Measurements from ENCODE around the gene EPHA7. TPM values are rescaled to one million over a fixed set of nuclear protein-coding genes. Genes with fewer than 3 reads are reported as not detected.

EPHA7 gene
- total RNA-seq, 5 donors from 2014 or later (not counting 1 experiment from before 2014, with no cell fraction given) = 0.06 TPM; not detected in 4

DNA sequence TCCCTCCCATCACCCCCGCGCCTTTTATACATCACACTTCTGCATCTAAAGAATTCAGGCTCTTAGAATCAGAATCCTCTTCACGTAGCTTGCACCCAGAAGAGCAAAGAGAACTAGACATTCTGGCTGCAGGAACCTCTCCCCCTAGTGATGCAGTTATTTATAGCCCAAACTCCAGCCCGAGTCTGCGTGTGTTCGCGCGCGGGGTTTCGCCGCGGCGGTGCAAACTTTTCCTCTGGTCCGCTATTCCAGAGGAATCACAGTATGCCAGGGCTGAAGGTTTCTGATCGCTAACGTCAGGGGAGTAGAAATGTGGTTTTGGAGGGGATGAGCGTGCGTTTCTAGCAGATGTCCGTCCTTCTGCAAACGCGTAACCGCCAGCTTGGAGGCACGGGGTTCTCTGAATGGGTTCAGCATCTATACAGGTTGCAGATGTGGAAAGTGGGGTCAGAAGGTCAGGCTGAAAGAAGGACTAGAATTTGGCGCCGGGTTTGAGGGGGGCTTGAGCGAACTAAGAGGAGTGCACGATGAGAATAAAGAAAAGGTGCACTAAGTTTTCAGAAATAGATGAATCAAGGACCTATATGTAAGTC is 1.8 kb downstream of the EPHA7 start:
- no peak overlapping the region for H3K27ac ChIP-seq (ENCODE audit: low read length)
- peak overlapping the region in 2 of 3 donors; percentile 34 to 76 for H3K4me3 Mint-ChIP-seq
- H3K27me3 Mint-ChIP-seq = peaks cover 36 to 54% of the 10 kb centered on the region in 2 donors
- no peaks in the 10 kb centered on the region for H3K9me3 Mint-ChIP-seq
- ATAC-seq (replicated peaks in 1 of 4) (no peak), DNase-seq (no peak)
- no peaks in the 10 kb centered on the region for H3K36me3 ChIP-seq (ENCODE audit: control insufficient read depth in 2 of 2, extremely low read depth in 1 of 2, insufficient read depth in 1 of 2, low read length in 1 of 2)
- H3K27me3 ChIP-seq (replicated peaks in 1 of 2; ENCODE audit: control insufficient read depth in 2 of 2, extremely low read depth in 1 of 2, insufficient read depth in 2 of 2, low read length in 1 of 2) = peaks cover 22 to 36% of the 10 kb centered on the region in 2 experiments
- H3K27ac Mint-ChIP-seq = no peak overlapping the region
- H3K9me3 ChIP-seq = peaks cover 2% of the 10 kb centered on the region
- peaks cover 16 to 26% (median 20%) of the 10 kb centered on the region in 3 donors for H3K4me1 Mint-ChIP-seq
- ChIA-PET POLR2A (no interaction called here), CTCF (no interaction called here)
- H3K4me3 ChIP-seq (ENCODE audit: control insufficient read depth in 1 of 2, extremely low read depth in 1 of 2, low read length in 1 of 2) = peak overlapping the region in 1 of 2 donors; percentile 18
- H3K4me1 ChIP-seq (ENCODE audit: control insufficient read depth in 1 of 2, extremely low read depth in 1 of 2, insufficient read depth in 2 of 2, low read length in 2 of 2) = peaks cover 8 to 11% of the 10 kb centered on the region in 2 experiments
- WGBS (ENCODE audit: insufficient coverage) = 8% methylated on average over 23 of the region's 27 CpGs
- H3K36me3 Mint-ChIP-seq = no peaks in the 10 kb centered on the region

GRCh38 chr6:93416571-93417420 is 2.6 kb downstream of the EPHA7 start:
- Mint-ChIP-seq H3K9me3 (no peaks in the 10 kb centered on the region), H3K4me3 (peak overlapping the region in 1 of 3 donors; percentile 76), H3K36me3 (no peaks in the 10 kb centered on the region), H3K27ac (no peak overlapping the region), H3K4me1 (peaks cover 16 to 26% (median 20%) of the 10 kb centered on the region in 3 donors), H3K27me3 (peaks cover 36 to 49% of the 10 kb centered on the region in 2 donors)
- no peaks in the 10 kb centered on the region for H3K36me3 ChIP-seq (ENCODE audit: control insufficient read depth in 2 of 2, extremely low read depth in 1 of 2, insufficient read depth in 1 of 2, low read length in 1 of 2)
- no peaks in the 10 kb centered on the region for H3K9me3 ChIP-seq
- H3K27me3 ChIP-seq (replicated peaks in 1 of 2; ENCODE audit: control insufficient read depth in 2 of 2, extremely low read depth in 1 of 2, insufficient read depth in 2 of 2, low read length in 1 of 2) = peaks cover 22 to 36% of the 10 kb centered on the region in 2 experiments
- CTCF ChIA-PET = no interaction called here
- H3K4me1 ChIP-seq (ENCODE audit: control insufficient read depth in 1 of 2, extremely low read depth in 1 of 2, insufficient read depth in 2 of 2, low read length in 2 of 2) = peaks cover 8 to 11% of the 10 kb centered on the region in 2 experiments
- DNase-seq = no peak
- 4% methylated on average over 62 of the region's 77 CpGs for WGBS (ENCODE audit: insufficient coverage)
- ATAC-seq (replicated peaks in 1 of 4) = no peak
- POLR2A ChIA-PET = no interaction called here
- no peak overlapping the region for H3K4me3 ChIP-seq (ENCODE audit: control insufficient read depth in 1 of 2, extremely low read depth in 1 of 2, low read length in 1 of 2)
- no peak overlapping the region for H3K27ac ChIP-seq (ENCODE audit: low read length)

DNA sequence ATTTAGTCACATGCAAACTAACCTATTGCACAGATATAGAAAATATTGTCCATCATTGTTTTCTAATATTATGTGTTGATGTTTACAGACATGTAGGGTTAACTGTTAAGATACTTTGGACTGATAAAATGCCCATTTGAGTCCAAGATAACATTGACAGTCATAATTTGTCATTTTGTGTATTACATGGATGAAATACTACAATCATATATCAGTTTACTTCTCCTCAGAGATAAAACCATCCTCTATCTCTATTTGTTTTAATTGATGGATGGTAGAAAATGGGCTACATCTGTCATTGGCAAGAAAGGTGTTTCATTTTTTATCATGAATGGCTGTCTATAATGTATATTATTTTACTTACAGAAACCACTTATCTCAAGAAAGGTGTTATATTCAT is 6.2 kb downstream of the EPHA7 start:
- Histone ChIP-seq H3K27me3 (replicated peaks in 1 of 2; ENCODE audit: control insufficient read depth in 2 of 2, extremely low read depth in 1 of 2, insufficient read depth in 2 of 2, low read length in 1 of 2) (peaks cover 14 to 20% of the 10 kb centered on the region in 2 experiments), H3K27ac (ENCODE audit: low read length) (no peak overlapping the region), H3K4me3 (ENCODE audit: control insufficient read depth in 1 of 2, extremely low read depth in 1 of 2, low read length in 1 of 2) (no peak overlapping the region), H3K4me1 (ENCODE audit: control insufficient read depth in 1 of 2, extremely low read depth in 1 of 2, insufficient read depth in 2 of 2, low read length in 2 of 2) (peaks cover 2% of the 10 kb centered on the region in 2 experiments), H3K9me3 (no peaks in the 10 kb centered on the region), H3K36me3 (ENCODE audit: control insufficient read depth in 2 of 2, extremely low read depth in 1 of 2, insufficient read depth in 1 of 2, low read length in 1 of 2) (no peaks in the 10 kb centered on the region)
- Mint-ChIP-seq H3K9me3 (peaks cover 0 to 6% (median 0%) of the 10 kb centered on the region in 3 donors), H3K36me3 (no peaks in the 10 kb centered on the region), H3K27ac (no peak overlapping the region), H3K27me3 (peaks cover 21 to 22% of the 10 kb centered on the region in 2 donors), H3K4me3 (no peak overlapping the region), H3K4me1 (peaks cover 11% of the 10 kb centered on the region in 3 donors)
- ATAC-seq (replicated peaks in 1 of 4) (no peak), DNase-seq (no peak)
- CTCF ChIA-PET = no interaction called here
- POLR2A ChIA-PET = no interaction called here

DNA sequence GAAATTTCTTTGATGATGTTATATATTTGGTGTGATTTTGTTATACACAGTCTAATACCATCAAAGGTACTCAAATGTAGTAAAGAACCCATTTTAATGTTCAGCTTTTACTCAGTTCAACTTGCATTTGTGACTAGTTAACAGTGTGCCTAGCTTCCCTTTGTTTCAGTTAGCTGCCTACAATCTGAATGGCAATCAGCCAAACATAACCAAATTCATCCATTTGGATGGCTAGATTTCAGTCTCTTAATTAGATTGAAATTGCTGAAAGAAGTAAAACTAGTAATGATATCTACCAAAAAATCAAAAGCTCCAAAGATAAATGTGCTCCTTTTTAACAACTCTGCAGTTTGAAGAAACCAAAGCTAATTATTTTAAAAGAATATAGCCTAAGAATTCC is 6.9 kb downstream of the EPHA7 start:
- Mint-ChIP-seq H3K4me3 (no peak overlapping the region), H3K36me3 (no peaks in the 10 kb centered on the region), H3K27ac (no peak overlapping the region), H3K9me3 (peaks cover 0 to 6% (median 0%) of the 10 kb centered on the region in 3 donors), H3K4me1 (peaks cover 6% of the 10 kb centered on the region in 3 donors), H3K27me3 (peaks cover 16% of the 10 kb centered on the region in 2 donors)
- no peak overlapping the region for H3K4me3 ChIP-seq (ENCODE audit: control insufficient read depth in 1 of 2, extremely low read depth in 1 of 2, low read length in 1 of 2)
- H3K27ac ChIP-seq (ENCODE audit: low read length) = no peak overlapping the region
- ChIA-PET POLR2A (no interaction called here), CTCF (no interaction called here)
- no peaks in the 10 kb centered on the region for H3K9me3 ChIP-seq
- DNase-seq = no peak
- peaks cover 0 to 2% of the 10 kb centered on the region in 2 experiments for H3K4me1 ChIP-seq (ENCODE audit: control insufficient read depth in 1 of 2, extremely low read depth in 1 of 2, insufficient read depth in 2 of 2, low read length in 2 of 2)
- ATAC-seq (replicated peaks in 1 of 4) = no peak
- no peaks in the 10 kb centered on the region for H3K36me3 ChIP-seq (ENCODE audit: control insufficient read depth in 2 of 2, extremely low read depth in 1 of 2, insufficient read depth in 1 of 2, low read length in 1 of 2)
- H3K27me3 ChIP-seq (replicated peaks in 1 of 2; ENCODE audit: control insufficient read depth in 2 of 2, extremely low read depth in 1 of 2, insufficient read depth in 2 of 2, low read length in 1 of 2) = peaks cover 9 to 13% of the 10 kb centered on the region in 2 experiments

- no peak for ATAC-seq (replicated peaks in 1 of 4)
- no peak overlapping the region for H3K27ac ChIP-seq (ENCODE audit: low read length)
- H3K9me3 Mint-ChIP-seq = peaks cover 0 to 6% (median 0%) of the 10 kb centered on the region in 3 donors
- H3K27me3 Mint-ChIP-seq = no peaks in the 10 kb centered on the region
- H3K4me3 Mint-ChIP-seq = no peak overlapping the region
- no CpG with 5 or more reads among the region's 1 CpG for WGBS (ENCODE audit: insufficient coverage)
- ChIA-PET CTCF (no interaction called here), POLR2A (no interaction called here)
- H3K4me1 ChIP-seq (ENCODE audit: control insufficient read depth in 1 of 2, extremely low read depth in 1 of 2, insufficient read depth in 2 of 2, low read length in 2 of 2) = no peaks in the 10 kb centered on the region
- H3K27me3 ChIP-seq (replicated peaks in 1 of 2; ENCODE audit: control insufficient read depth in 2 of 2, extremely low read depth in 1 of 2, insufficient read depth in 2 of 2, low read length in 1 of 2) = peaks cover 0 to 4% of the 10 kb centered on the region in 2 experiments
- no peak overlapping the region for H3K27ac Mint-ChIP-seq
- H3K4me1 Mint-ChIP-seq = no peaks in the 10 kb centered on the region
- H3K36me3 Mint-ChIP-seq = no peaks in the 10 kb centered on the region
- H3K9me3 ChIP-seq = no peaks in the 10 kb centered on the region
- no peaks in the 10 kb centered on the region for H3K36me3 ChIP-seq (ENCODE audit: control insufficient read depth in 2 of 2, extremely low read depth in 1 of 2, insufficient read depth in 1 of 2, low read length in 1 of 2)
- DNase-seq = no peak
- H3K4me3 ChIP-seq (ENCODE audit: control insufficient read depth in 1 of 2, extremely low read depth in 1 of 2, low read length in 1 of 2) = no peak overlapping the region
Measured at GRCh38 chr6:93407186-93407585, 12.2 kb downstream of the EPHA7 start.

DNA sequence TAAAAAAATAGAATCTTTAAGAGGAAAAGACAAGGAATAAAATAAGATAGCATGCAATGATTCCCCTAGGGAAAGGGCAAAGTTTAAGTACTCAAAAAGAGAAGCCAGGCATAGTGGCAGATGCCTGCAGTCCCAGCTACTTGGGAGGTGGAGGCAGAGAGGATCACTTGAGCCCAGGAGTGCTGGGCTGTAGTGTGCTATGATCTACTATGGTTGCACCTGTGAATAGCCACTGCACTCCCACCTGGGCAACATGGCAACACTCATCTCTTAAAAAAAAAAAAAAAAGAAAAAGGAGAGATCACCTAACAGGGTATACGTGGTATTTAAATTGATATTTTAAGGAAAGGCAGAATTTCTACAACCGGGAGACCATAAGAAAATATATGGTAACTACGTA is 16.0 kb downstream of the EPHA7 start:
- Histone ChIP-seq H3K27me3 (replicated peaks in 1 of 2; ENCODE audit: control insufficient read depth in 2 of 2, extremely low read depth in 1 of 2, insufficient read depth in 2 of 2, low read length in 1 of 2) (no peaks in the 10 kb centered on the region), H3K4me1 (ENCODE audit: control insufficient read depth in 1 of 2, extremely low read depth in 1 of 2, insufficient read depth in 2 of 2, low read length in 2 of 2) (no peaks in the 10 kb centered on the region), H3K27ac (ENCODE audit: low read length) (no peak overlapping the region), H3K36me3 (ENCODE audit: control insufficient read depth in 2 of 2, extremely low read depth in 1 of 2, insufficient read depth in 1 of 2, low read length in 1 of 2) (no peaks in the 10 kb centered on the region), H3K9me3 (no peaks in the 10 kb centered on the region), H3K4me3 (ENCODE audit: control insufficient read depth in 1 of 2, extremely low read depth in 1 of 2, low read length in 1 of 2) (no peak overlapping the region)
- ChIA-PET POLR2A (no interaction called here), CTCF (no interaction called here)
- Mint-ChIP-seq H3K4me1 (no peaks in the 10 kb centered on the region), H3K27me3 (no peaks in the 10 kb centered on the region), H3K36me3 (no peaks in the 10 kb centered on the region), H3K27ac (no peak overlapping the region), H3K9me3 (peaks cover 0 to 4% (median 0%) of the 10 kb centered on the region in 3 donors), H3K4me3 (no peak overlapping the region)
- WGBS (ENCODE audit: insufficient coverage) = 100% methylated on average over 1 of the region's 3 CpGs
- DNase-seq (no peak), ATAC-seq (replicated peaks in 1 of 4) (no peak)
